Thyroid gland (tissue), 4 donors: ENCODE results near the gene MZT2A.
"Not testable (repeated sequence)": the region's sequence is repeated elsewhere in the genome, so short reads cannot be mapped to it uniquely, and the experiment has no call there.

ENCODE experiments used
- CTCF ChIP-seq, 6 experiments: fragments of 200-600 bp in 3 of 6; fragments of 450-650 bp in 3 of 6; sonication (generic) in 3 of 6; IDR thresholded peaks; one replicate each; pipeline ENCODE4 v1.5.1; 2016 to 2019; ENCODE audit warnings: antibody characterized with exemption in 6 of 6, mild to moderate bottlenecking in 2 of 6, inconsistent platforms in 1 of 6, moderate library complexity in 1 of 6
- POLR2A ChIP-seq, 2 donors: fragments of 450-650 bp; IDR thresholded peaks; one replicate each; pipeline ENCODE4 v1.6.1; 2017; ENCODE audit warnings: antibody characterized with exemption in 2 of 2, mild to moderate bottlenecking in 2 of 2, moderate library complexity in 1 of 2

GRCh38 chr2:131516621-131517020, 24.4 kb upstream of the MZT2A start:
- peak in 5 of 6 experiments; percentile 40 to 77 (median 66) for TF ChIP-seq CTCF (IDR thresholded peaks at IDR 0.05)
- TF ChIP-seq POLR2A (IDR thresholded peaks at IDR 0.05) = not testable (repeated sequence)
